Neural cell (in vitro differentiated cells): ENCODE results near the gene SGCD.

Source experiments
- EP300 ChIP-seq: fragments of 450-650 bp; conservative IDR thresholded peaks from 2 replicates; pipeline ENCODE4 v1.6.1; 2014; ENCODE audit warnings: antibody characterized with exemption, mild to moderate bottlenecking, moderate library complexity; ENCODE audit not compliant: poor library complexity, severe bottlenecking
- POLR2AphosphoS5 ChIP-seq: IDR thresholded peaks from 2 replicates; pipeline ENCODE4 v1.6.1; 2012

DNA sequence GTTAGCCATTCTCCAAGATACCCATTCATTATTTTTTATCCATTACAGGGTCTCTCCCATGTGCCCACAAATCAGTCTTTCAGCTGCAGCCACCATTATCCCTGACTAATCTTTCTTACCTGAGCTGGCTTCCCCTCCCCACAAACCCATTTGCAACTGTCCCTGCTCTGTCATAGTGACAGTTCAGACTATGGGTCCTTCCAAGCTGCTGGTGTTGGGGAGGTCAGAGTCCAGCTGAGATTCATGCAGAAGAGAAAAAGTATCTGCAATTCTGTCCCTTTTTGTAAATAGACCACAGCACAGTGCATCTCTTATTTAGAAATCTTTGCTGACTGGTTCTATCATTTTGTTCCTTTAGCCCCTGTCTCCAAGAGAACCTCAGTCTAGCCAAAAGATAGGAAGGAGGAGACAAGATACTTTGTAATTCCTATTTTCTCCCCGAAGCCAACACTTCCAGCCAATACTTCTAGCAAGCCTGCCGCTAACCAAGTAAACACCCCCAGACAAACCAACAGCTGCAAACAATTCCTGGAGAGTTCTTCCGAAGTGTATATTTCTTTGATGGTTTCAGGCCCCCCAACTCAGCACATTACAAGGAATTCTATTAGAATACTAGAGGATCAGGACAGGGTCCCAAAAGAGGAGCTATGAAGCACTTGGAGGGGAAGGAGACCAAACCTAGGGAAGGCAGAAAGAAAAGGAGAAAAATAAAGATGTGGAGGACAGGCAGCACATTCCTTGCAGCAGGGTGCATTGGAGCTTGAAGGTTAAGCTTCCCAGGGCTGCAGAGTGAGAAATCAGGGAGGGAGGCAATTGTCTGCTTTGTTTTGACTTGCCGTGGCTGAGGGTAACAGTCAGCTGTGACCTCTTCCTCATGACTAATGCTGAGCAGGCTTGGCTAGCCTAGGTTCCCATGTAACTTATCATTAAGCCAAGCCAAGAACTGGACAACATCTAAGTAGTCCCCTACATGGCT is 148.5 kb downstream of the SGCD start:
- TF ChIP-seq EP300 (no peak), POLR2AphosphoS5 (no peak)
